HG02588 (cell line): ENCODE results near the gene SERPINE1.
"Not testable (repeated sequence)": the region's sequence is repeated elsewhere in the genome, so short reads cannot be mapped to it uniquely, and the experiment has no call there.

Experiments
- ATAC-seq: cut with Tn5 transposase; IDR thresholded peaks from one replicate; pipeline ENCODE4 v1.9.1; 2021; ENCODE audit warnings: mild to moderate bottlenecking, moderate library complexity; ENCODE audit not compliant: unreplicated experiment

SERPINE1 gene

DNA sequence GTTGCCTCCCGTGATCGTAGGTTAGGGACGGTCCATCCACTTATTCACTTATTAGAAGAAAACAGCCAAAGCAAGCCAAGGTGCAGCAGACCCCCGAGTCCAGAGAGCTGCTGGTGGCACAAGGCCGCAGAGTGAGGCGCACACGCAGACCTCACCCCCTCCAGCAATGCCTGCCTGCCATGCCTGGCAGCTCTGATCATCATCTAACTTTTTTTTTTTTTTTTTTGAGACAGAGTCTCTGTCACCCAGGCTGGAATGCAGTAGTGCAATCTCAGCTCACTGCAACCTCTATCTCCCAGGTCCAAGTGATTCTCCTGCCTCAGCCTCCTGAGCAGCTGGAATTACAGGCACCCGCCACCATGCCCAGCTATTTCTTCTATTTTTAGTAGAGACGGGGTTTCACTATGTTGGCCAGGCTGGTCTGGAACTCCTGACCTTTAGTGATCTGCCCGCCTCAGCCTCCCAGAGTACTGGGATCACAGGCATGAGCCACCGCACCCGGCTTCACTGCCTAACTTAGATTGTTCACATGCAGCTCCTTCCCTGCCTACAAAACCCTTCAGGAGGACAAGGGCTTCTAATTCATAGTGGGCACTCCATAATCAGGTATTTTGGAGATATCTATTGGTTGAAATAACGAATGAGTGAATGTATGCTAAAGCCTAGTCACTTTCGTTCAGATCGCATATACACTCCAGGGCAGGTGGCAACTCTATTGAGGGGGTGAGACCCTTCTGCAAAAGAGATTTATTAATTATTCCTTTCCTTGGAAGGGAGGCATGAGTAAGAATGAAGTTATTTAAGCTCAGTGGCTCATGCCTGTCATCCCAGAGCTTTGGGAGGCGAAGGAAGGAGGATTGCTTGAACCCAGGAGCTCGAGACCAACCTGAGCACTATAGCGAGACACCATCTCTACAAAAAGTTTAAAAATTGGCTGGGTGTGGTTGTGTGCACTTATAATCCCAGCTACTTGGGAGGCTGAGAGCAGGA, 25.8 kb upstream of the SERPINE1 start:
- ATAC-seq = no peak

DNA sequence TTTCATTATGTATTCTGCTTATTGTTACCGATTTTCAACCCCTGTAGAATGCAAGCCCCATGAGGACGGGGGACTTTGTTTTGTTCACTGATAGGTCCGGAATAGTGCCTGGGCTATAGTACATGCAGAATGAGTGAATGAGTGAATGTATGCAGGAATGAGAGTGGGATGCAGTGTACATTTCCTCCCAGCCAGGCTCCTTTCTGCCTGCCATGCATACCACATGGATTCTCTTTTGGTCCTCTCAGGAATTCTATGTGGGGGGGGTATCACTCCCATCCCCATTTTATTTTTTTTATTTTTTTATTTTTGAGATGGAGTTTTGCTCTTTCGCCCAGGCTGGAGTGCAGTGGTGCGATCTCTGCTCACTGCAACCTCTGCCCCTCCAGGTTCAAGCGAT, 24.9 kb upstream of the SERPINE1 start:
- ATAC-seq = no peak

DNA sequence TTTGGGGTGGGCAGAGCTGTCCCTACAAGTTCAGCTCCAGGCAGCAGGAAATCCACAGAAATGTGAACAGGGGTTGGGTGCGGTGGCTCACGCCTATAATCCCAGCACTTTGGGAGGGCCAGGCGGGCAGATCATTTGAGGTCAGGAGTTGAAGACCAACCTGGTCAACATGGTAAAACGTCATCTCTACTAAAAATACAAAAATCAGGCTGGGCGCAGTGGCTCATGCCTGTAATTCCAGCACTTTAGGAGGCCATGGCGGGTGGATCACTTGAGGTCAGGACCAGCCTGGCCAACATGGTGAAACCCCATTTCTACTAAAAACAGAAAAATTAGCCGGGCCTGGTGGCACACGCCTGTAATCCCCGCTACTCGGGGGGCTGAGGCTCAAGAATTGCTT, 23.2 kb upstream of the SERPINE1 start:
- ATAC-seq = not testable (repeated sequence)

DNA sequence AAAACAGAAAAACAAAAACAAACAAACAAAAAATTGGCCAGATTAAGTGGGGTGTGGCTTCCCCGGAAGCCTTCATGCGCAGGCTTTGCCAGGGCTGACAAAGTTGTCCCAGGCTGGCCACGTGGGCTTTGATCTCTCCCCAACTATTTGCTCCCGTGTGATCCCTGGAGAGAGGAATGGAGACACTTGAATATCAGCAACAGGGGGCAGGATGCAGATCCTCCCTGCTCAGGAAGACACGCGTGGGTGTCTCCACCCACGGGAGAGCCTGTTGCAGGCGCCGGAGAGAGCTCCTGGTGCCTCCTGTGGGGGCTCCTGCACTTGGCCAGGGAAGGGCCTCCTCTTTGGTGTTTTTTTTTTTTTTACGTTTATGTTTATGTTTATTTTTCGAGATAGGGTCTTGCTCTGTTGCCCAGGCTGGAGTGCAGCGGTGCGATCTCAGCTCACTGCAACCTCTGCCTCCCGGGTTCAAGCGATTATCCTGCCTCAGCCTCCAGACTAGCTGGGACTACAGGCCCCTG, 22.7 kb upstream of the SERPINE1 start:
- no peak for ATAC-seq

DNA sequence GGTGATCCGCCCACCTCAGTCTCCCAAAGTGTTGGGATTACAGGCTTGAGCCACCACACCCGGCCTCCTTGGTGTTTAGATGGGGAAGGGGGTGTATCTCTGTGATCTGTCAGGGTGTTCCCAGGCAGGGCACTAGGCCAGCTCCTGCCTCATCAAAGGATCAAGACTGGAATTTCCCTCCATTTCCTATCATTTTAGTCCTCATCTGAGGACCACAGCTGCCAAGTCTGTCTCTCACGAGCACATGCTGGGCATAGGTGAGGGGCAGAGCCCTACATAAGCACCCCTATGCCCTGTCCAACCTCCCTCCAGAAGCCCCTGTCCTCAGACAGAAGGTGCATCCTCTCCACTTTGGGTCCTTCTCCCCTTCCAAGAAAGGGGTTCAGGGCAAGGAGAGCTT, 22.1 kb upstream of the SERPINE1 start:
- ATAC-seq = no peak

DNA sequence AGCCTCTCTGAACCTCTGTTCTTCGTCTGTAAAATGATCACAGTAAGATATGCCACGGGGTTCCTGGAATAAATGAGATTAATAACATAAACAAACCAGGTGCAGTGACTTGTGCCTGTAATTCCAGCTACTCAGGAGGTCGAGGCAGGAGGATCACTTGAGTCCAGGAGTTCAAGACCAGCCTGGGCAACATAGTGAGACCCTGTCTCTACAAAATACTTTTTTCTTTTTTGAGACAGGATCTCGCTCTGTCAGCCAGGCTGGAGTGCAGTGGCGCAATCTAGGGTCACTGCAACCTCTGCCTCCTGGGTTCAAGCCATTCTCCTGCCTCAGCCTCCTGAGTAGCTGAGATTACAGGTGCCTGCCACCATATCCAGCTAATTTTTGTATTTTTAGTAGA, 21.7 kb upstream of the SERPINE1 start:
- not testable (repeated sequence) for ATAC-seq

DNA sequence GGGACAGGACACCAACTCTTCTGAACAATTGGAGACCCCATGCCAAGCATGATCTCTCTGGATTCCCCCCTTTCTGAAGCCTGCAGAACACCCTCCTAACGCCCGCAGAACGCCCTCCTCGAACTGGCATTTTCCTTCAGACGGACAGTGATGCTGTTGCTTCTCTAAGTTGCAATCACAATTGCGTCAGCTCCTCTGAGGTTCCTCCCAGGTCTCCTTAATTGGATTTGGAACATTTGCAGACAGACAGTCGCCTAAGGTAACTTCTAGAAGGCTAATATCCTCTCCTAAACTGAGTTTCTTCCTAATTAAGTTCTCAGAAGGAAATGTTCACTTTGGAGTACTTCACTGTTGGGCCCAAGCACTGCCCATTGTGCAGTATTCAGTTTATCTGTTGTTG, 20.5 kb upstream of the SERPINE1 start:
- ATAC-seq = no peak

DNA sequence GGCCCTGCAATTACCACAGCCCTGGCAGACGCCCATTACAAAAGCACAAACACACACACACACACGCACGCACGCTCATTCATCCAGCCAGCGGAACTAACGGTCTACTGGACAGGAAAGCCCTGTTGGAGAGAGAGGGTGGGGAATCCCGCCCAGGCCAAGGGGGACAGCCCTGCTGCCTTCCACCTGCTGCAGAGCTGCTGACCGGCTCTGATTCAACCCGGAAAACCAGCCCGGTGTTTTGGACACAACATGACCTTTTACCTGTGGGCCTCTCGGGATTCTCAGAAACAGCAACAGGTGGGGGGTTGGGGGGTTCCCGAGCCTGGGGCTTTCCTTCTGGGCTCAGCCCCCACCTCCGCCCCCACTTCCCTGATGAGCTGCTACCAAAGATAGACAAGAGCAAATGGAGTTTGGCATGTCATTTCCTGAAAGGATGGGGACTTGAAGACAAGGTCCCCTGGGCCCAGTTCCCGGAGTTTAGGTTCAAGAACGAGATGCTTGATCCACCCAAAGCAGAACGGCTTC, 18.5 kb upstream of the SERPINE1 start:
- no peak for ATAC-seq

DNA sequence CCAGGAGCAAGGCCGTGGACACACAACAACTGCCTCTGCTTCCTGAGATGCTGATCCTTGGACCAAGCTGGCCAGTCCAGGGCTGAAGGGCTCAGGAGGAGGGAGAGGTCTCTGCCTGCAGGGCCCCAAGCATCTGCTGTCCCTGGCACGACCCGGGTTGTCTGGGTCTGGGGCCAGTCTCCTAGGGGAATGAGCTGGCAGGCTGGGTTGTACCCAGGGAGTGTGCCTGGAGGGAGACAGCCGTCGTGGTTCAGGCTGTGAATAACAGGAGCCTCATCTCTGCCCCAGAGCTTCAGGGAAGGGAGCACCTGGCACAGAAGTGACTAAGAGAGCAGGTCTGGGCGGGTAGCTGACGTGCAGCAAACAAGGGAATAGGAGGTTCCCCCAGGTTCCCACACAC, 17.9 kb upstream of the SERPINE1 start:
- no peak for ATAC-seq

DNA sequence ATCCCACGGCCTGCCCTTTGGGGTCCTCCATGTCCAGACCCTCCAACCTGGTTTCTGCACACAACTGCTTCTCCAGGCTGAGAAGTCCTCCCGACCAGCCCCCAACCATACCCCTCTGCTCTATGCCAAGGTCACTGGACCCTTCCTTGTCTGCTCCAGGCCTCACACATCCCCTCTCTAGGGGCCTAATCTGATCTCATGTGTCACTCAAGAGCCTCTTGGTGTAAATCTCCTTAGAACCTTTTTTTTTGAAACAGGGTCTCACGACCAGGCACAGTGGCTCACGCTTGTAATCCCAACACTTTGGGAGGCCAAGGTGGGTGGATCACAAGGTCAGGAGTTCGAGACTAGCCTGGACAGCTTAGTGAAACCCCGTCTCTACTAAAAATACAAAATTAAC, 17.5 kb upstream of the SERPINE1 start:
- ATAC-seq = no peak

DNA sequence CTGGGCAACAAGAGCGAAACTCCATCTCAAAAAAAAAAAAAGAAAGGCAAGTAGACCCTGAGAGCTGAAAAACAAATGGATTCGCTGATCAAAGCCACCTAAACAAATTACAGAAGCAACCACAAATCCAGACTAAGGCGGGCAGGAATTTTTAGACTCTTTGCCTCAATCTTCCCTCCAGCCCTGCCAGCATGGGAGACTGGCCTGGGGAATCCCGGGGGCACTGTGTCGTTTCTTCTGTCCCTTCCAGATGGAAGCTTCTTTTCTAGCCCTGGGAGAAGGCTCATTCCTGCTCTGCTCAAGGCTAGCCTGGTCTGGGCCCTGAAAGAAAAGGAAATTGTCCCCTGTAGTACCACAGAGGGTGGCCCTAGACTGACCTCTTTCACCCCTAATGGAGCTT, 15.6 kb upstream of the SERPINE1 start:
- no peak for ATAC-seq

DNA sequence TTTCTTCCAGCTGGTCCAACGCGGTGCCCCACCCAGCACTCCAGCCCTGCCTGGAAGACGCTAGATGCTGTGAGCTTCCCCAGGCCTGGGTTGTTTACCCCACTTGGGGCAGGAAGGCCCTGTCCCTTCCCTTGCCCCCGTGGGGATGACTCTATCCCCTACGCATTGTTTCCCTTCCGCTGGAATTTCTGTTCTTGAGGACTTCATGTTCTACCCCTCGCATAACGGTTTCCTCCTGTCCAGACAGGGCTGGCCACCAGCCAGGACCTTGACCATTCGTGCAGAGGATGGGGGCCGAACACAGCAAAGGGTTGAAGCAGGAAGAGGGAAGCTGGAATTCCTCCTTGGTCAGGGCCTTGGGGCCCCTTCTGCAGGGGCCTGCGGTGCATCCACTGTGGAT, 14.7 kb upstream of the SERPINE1 start:
- ATAC-seq = no peak

DNA sequence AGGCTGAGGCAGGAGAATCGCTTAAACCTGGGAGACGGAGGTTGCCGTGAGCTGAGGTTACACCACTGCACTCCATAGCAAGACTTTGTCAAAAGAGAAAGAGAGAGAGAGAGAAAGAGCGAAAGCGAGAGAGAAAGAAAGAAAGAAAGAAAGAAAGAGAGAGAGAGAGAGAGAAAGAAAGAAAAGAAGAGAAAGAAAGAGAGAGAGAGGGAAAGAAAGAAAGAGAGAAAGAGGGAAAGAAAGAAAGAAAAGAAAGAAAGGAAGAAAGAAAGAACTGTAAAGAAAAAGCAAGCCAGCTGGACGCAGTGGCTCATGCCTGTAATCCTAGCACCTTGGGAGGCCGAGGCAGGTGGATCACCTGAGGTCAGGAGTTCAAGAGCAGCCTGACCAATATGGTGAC, 13.8 kb upstream of the SERPINE1 start:
- not testable (repeated sequence) for ATAC-seq

DNA sequence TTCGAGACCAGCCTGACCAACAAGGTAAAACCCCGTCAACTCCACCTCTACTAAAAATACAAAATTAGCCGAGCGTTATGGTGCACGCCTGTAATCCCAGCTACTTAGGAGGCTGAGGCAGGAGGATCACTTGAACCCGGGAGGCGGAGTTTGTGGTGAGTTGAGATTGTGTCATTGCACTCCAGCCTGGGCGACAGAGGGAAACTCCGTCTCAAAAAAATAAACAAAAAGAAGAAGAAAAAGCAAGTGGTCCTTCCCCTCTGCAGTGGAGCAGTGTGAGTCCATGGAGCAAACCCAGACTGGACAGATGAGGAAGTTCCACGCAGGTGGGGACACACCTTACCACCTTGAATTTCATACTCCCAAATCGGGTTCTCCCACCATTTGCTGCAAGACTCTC, 13.1 kb upstream of the SERPINE1 start:
- no peak for ATAC-seq

DNA sequence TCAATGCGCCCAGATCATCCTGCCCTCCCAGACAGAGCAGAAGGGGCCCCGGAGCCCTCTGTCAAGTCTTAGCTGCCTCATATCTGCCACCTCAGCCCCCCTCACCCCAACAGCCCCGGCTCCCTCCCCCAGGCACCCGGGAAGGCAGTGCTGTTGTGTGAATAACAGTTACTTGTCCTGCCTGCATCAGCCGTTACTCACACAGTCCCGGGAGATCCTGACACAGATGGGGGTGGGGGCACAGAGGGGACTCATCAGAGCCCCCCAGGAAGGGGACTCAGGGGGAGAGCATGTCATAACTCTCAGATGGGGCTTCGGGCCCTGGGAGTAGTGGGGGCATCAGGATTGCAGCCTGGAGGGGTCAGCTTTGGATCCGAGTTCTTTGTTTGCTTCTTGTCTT, 12.4 kb upstream of the SERPINE1 start:
- ATAC-seq = no peak

DNA sequence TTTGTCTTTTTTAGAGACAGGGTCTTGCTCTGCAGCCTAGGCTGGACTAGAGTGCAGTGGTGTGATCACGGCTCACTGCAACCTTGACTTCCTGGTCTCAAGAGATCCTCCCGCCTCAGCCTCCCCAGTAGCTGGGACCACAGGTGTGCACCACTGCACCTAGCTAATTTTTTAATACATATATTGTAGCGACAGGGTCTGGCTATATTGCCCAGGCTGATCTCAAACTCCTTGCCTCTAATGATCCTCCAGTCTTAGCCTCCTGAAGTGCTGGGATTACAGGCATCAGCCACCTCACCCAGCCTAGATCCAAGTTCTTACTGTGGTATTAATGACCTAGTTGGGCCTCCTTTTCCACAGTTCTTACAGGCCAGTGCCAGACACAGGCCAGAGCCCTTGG, 11.7 kb upstream of the SERPINE1 start:
- no peak for ATAC-seq

DNA sequence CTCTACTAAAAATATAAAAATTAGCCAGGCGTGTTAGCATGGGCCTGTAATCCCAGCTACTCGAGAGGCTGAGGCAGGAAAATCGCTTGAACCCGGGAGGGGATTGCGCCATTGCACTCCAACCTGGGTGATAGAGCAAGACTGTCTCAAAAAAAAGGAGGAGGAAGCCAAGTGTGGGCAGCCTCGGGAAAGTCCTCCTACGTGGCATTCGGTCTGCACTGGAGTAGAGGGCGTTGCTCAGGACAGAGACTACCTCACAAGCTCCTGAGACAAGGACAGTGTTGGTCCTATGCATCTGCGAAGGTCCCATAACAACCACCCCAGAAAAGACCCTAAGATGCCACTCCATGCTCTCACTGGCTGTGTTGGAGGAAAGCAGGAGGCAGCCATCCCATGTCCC, 10.0 kb upstream of the SERPINE1 start:
- no peak for ATAC-seq

DNA sequence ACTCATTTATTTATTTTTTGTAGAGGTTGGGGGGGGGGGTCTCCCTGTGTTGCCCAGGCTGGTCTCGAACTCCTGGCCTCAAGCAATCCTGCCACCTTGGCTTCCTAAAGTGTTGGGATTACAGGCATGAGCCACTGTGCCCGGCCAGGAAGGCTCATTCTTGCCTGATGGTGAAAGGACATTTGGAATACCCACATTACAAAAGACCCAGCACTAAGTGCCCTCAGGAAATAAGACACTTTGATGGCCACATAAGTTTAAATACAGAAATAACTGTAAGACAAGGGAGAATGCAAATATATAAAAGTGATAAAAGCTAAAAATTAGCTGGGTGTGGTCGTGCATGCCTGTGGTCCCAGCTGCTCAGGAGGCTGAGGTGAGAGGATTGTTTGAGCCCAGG, 8.0 kb upstream of the SERPINE1 start:
- ATAC-seq = no peak

DNA sequence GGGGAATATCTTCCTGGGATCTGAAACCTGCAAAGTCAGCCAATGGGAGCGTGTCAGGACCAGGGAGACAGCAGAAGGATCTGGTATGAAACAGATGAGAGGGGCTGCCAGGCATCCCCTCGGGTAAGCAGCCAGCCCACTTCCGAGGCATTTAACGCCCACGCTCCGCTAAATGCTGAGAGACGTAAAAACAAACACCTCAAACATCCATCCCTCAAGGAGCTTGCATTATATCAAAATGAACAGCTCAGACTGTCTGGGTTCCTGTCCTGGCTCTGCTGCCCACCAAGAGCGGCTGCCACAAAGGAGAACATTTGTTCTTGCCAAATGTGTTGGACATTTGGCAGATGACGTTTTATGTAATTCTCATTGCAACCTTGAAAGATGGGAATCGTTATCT, 7.0 kb upstream of the SERPINE1 start:
- no peak for ATAC-seq

DNA sequence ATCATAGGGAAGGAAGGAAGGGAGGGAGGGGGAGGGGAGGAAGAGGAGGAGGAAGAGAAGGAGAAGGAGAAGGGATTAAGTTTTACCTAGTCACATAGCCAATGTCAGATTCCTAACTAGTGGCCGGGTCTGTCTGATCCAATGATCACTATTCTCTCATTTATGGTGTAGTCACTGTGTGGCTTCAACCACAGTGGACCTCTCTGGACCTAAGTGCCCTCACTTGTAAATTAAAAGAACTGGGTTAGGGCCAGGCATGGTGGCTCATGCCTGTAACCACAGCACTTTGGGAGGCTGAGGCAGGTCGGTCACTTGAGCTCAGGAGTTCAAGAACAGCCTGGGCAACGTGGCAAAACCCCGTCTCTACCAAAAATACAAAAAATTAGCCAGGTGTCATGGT, 6.6 kb upstream of the SERPINE1 start:
- ATAC-seq = no peak

DNA sequence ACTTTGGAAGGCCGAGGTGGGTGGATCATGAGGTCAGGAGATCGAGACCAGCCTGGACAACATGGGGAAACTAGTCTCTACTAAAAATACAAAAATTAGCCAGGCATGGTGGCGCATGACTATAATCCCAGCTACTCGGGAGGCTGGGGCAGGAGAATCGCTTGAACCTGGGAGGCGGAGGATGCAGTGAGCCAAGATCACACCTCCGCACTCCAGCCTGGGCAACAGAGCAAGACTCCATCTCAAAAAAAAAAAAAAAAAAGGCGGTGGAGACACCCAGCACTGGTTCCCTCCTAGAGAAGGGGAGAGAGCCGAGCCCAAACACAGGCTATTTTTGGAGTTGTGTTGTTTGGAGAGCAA, 5.3 kb upstream of the SERPINE1 start:
- not testable (repeated sequence) for ATAC-seq
